GM12875 (cell line): ENCODE measurements around the gene CYP2D6.

Source experiments
- H3K4me3 ChIP-seq: one replicate; pipeline ENCODE4 v1.5.1; 2011; ENCODE audit warnings: low read depth, low read length, control low read depth
- CTCF ChIP-seq: IDR thresholded peaks from 2 replicates; pipeline ENCODE4 v1.5.1; 2011; ENCODE audit warnings: low read depth, mild to moderate bottlenecking, control low read depth, inconsistent platforms, low read length, moderate library complexity, borderline replicate concordance; ENCODE audit not compliant: insufficient read depth

Gene CYP2D6

GRCh38 chr22:42090596-42091454, 39.8 kb downstream of the CYP2D6 start, which contains the start of gene NDUFA6:
Gene NDUFA6 (minus strand): TSS chr22:42090772. CDS start chr22:42090744, 28 bp downstream.
- TF ChIP-seq CTCF, result peak; percentile 98
- peak within 1 kb of the TSS; percentile 88 for H3K4me3 ChIP-seq

GRCh38 chr22:42086051-42086450, 44.6 kb downstream of the CYP2D6 start:
- no peak overlapping the region for H3K4me3 ChIP-seq
- no peak for TF ChIP-seq CTCF

- no peak overlapping the region for H3K4me3 ChIP-seq
- no peak for TF ChIP-seq CTCF
These were observed 45.7 kb downstream of the CYP2D6 start for GRCh38 chr22:42084874-42085273.

- no peak for TF ChIP-seq CTCF
- no peak overlapping the region for H3K4me3 ChIP-seq
These were observed 47.5 kb downstream of the CYP2D6 start for GRCh38 chr22:42083119-42083518.

- TF ChIP-seq CTCF, result no peak
- peak overlapping the region; percentile 77 for H3K4me3 ChIP-seq
These were observed 50.3 kb downstream of the CYP2D6 start for GRCh38 chr22:42080287-42080686.

- peak within 1 kb of the TSS; percentile 77 for H3K4me3 ChIP-seq
- no peak for TF ChIP-seq CTCF
These were observed 51.0 kb downstream of the CYP2D6 start, which contains the start of gene SMDT1 for GRCh38 chr22:42079319-42080251. Gene SMDT1 (plus strand): TSS chr22:42079700. CDS start chr22:42079769, 69 bp downstream.
